ENCODE data around the gene ANO1.

ANO1 gene

DNA sequence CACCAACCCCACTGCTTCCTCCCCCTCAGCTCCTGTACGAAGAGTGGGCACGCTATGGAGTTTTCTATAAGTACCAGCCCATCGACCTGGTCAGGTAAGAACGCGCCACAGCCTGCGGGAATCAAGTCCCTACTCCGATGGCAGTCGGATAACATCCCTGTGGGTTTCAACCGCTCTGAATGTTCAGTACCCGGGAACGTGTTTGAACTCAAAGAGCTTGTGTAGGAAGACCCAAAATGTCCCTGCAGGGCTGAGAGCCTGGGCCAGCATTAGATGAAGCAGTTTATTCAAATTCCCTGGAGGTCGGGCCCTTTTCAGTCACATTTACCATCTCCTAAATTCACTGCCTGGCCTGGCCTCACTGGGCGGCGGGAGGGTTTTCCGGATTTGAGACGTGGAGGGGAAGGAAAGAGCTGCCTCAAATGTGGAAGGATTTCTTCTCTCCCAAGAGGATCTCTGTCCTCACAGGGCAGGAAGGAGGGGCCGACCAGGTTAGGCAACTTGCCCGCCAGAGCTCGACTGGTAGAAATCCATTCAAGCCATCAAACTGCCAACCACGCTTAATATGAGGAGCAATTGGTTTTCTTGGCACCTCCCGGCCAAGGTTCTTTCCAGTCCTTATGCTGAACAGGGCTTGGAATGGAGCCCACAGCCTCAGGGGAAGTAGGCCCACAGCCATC lies 46.3 kb downstream of the ANO1 start:
- H3K9me3 ChIP-seq (ENCODE audit: low read length): no peaks in the 10 kb centered on the region
- no peaks in the 10 kb centered on the region for H3K36me3 ChIP-seq (ENCODE audit: insufficient read depth, low read length)
- H3K4me3 ChIP-seq (ENCODE audit: low read length): no peak overlapping the region
- peaks cover 13% of the 10 kb centered on the region for H3K27me3 ChIP-seq (ENCODE audit: insufficient read depth, low read length)
- H3K4me1 ChIP-seq (ENCODE audit: insufficient read depth, low read length): no peaks in the 10 kb centered on the region
- H2AFZ ChIP-seq (ENCODE audit: low read depth, low read length): no peak overlapping the region

DNA sequence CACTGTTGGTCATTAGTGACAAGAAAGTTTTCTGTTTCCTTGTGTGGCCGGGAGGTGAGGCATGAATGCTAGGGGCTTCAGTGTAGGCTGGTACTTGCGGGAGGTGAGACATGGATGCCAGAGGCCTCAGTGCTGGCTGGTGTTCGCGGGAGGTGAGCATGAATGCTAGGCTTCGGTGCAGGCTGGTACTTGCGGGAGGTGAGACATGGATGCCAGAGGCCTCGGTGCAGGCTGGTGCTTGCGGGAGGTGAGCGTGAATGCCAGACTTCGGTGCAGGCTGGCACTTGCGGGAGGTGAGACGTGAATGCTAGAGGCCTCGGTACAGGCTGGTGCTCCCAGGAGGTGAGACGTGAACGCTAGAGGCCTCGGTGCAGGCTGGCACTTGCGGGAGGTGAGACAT lies 48.4 kb downstream of the ANO1 start:
- Histone ChIP-seq H3K9me3 (ENCODE audit: low read length) (no peaks in the 10 kb centered on the region), H3K4me1 (ENCODE audit: insufficient read depth, low read length) (no peaks in the 10 kb centered on the region), H3K36me3 (ENCODE audit: insufficient read depth, low read length) (no peaks in the 10 kb centered on the region), H3K4me3 (ENCODE audit: low read length) (no peak overlapping the region), H2AFZ (ENCODE audit: low read depth, low read length) (no peak overlapping the region), H3K27me3 (ENCODE audit: insufficient read depth, low read length) (peaks cover 13% of the 10 kb centered on the region)

DNA sequence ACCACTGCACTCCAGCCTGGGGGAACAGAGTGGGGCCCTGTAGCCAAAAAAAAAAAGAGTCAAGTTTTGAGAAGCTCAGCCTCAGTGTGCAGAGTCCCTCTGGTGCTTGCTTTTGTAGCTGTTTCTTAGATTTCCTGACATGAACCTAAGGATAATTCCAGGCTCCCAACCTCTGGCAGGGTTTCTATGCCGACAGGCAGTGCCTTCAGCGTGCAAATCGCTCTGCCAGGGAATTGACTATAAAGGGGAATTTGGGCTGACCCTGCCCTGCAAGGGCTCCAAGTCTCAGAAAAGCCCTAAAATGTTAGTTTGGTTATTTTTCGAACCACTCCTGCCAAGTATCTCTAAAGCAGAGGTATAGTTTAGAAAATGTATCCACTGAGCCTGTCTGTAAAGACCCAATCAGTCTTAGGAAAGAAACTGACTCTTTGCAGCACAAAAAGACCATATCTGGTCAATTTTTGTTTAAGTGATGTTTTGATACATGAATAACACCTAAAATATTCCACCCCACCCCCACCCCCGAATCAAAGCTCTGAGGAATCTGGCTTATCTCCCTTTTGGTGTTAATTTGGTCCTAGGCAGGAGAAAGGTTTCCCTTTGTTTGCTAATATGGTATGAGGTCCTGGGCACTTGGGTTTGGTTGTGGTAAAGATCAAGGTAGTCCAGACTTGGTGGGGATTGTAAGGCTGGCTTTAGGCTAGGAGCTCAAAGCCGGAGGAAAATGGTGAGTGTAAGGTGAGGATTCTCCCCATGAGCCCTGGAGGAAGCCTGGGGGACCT lies 49.7 kb downstream of the ANO1 start:
- H3K27me3 ChIP-seq (ENCODE audit: insufficient read depth, low read length): peaks cover 13% of the 10 kb centered on the region
- no peaks in the 10 kb centered on the region for H3K4me1 ChIP-seq (ENCODE audit: insufficient read depth, low read length)
- no peak overlapping the region for H3K4me3 ChIP-seq (ENCODE audit: low read length)
- H3K36me3 ChIP-seq (ENCODE audit: insufficient read depth, low read length): no peaks in the 10 kb centered on the region
- no peaks in the 10 kb centered on the region for H3K9me3 ChIP-seq (ENCODE audit: low read length)
- H2AFZ ChIP-seq (ENCODE audit: low read depth, low read length): no peak overlapping the region

DNA sequence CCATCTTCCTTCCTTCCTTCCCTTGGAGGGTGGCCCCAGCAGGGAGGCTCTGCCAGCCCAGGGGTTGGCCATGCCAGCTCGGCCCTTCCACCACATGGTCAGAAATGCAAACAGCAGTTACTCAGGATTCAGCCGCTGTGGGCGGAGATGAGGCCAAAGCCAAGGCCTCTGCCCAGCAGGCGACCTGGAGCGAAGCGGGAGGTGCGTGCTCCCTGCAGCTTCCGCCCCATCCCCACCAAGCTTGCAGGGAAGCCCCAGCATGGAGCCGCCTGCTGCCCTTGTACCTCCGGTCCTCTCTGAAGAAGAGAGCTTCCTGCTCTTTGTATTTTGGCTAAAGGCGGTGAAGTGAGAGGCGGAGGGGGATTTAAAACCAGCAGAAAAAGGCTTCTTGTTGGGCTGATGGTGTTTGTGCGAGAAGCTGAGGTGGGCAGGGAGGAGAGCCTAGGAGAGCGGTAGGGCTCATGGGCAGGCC lies 50.4 kb downstream of the ANO1 start:
- Histone ChIP-seq H3K9me3 (ENCODE audit: low read length) (no peaks in the 10 kb centered on the region), H3K4me3 (ENCODE audit: low read length) (no peak overlapping the region), H3K4me1 (ENCODE audit: insufficient read depth, low read length) (no peaks in the 10 kb centered on the region), H3K27me3 (ENCODE audit: insufficient read depth, low read length) (peaks cover 18% of the 10 kb centered on the region), H2AFZ (ENCODE audit: low read depth, low read length) (no peak overlapping the region), H3K36me3 (ENCODE audit: insufficient read depth, low read length) (no peaks in the 10 kb centered on the region)

DNA sequence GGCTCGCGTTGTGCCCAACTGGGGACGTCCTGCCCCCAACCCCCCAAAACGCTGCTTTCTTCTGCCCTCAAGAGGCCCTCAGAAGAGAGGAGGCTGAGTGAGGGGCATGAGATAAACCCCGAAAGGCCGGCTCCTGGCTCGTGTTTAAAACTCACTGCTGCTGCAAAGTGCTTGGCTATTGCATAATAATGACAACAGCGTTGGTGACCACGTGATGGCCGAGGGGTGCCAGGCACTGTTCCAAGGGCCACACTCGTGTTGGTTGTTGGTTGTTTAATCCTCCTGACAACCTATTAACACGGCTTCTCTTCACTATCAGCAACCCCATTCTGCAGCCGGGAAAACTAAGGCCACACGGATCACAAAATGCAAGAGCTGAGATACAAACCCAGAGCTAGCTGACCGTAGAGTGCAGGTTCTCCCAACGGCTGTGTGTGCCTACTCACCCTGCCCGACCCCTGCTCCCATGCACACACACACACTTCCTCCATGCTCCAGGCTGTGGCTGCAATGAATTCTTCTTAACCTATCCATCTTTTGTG lies 51.0 kb downstream of the ANO1 start:
- no peaks in the 10 kb centered on the region for H3K9me3 ChIP-seq (ENCODE audit: low read length)
- peaks cover 23% of the 10 kb centered on the region for H3K27me3 ChIP-seq (ENCODE audit: insufficient read depth, low read length)
- no peaks in the 10 kb centered on the region for H3K36me3 ChIP-seq (ENCODE audit: insufficient read depth, low read length)
- H3K4me3 ChIP-seq (ENCODE audit: low read length): no peak overlapping the region
- H2AFZ ChIP-seq (ENCODE audit: low read depth, low read length): no peak overlapping the region
- H3K4me1 ChIP-seq (ENCODE audit: insufficient read depth, low read length): no peaks in the 10 kb centered on the region

DNA sequence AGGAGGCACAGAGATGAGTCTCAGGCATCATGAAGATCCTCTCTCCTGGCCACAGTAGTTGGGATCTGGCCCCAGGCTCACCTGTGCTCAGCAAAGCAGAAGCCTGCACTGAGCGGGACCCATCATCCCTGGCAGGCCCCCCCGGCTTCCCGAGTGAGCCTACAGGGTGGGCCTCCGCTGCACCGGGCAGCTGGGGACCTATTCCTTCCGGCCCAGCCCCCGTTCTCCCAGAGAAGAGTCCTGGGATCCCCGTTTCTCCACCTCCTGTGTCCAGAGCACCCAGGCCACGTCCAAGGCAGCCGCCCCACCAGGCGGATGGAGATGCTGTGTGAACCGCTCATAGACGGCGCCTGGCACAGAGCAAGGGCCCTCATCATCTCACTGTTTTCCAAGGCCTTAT lies 52.5 kb downstream of the ANO1 start:
- Histone ChIP-seq H2AFZ (ENCODE audit: low read depth, low read length) (no peak overlapping the region), H3K4me3 (ENCODE audit: low read length) (no peak overlapping the region), H3K9me3 (ENCODE audit: low read length) (no peaks in the 10 kb centered on the region), H3K27me3 (ENCODE audit: insufficient read depth, low read length) (peaks cover 30% of the 10 kb centered on the region), H3K4me1 (ENCODE audit: insufficient read depth, low read length) (no peaks in the 10 kb centered on the region), H3K36me3 (ENCODE audit: insufficient read depth, low read length) (no peaks in the 10 kb centered on the region)

DNA sequence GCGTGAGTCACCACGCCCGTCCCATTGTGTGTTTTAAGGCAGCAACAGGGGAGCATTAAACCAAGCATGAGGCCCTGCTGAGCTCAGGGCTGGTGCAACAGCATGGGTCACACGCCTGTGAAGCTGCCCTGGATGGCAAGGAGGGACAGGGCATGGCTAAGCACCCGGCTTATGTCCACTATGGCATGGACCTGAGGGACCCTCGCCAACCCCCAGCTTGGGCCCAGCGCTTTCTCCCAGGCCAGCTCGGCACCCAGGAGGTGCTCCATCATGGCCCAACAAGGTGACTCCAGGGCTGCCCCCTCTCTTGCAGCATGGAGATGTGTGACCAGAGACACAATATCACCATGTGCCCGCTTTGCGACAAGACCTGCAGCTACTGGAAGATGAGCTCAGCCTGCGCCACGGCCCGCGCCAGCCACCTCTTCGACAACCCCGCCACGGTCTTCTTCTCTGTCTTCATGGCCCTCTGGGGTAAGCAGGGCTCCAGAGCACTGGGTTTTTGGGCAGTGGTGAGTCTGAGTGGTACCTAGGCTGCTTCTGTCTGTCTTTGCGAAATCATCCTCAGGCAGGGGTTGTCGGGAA lies 53.6 kb downstream of the ANO1 start:
- Histone ChIP-seq H3K4me3 (ENCODE audit: low read length) (no peak overlapping the region), H3K36me3 (ENCODE audit: insufficient read depth, low read length) (no peaks in the 10 kb centered on the region), H3K4me1 (ENCODE audit: insufficient read depth, low read length) (no peaks in the 10 kb centered on the region), H3K27me3 (ENCODE audit: insufficient read depth, low read length) (peaks cover 33% of the 10 kb centered on the region), H2AFZ (ENCODE audit: low read depth, low read length) (no peak overlapping the region), H3K9me3 (ENCODE audit: low read length) (no peaks in the 10 kb centered on the region)

DNA sequence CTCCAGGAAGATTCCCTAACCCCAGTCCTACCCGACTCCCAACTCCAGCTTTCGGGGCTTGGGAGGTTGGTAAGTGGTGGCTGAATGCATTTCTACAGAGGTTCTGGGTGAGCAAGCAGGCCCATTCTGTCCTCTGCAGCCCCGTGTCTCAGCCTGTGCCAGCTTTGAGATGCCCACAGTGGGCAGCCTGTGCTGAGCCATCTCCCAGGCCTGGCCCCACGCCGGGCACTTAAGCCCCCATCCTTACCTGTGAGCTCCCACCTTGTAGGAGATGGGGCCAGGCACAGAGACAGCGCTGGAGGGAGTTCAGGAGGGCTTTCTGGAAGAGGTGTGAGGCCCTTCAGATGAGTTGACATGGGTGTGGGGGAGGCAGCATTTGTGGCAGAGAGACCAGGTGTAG lies 54.5 kb downstream of the ANO1 start:
- Histone ChIP-seq H3K36me3 (ENCODE audit: insufficient read depth, low read length) (no peaks in the 10 kb centered on the region), H2AFZ (ENCODE audit: low read depth, low read length) (no peak overlapping the region), H3K9me3 (ENCODE audit: low read length) (no peaks in the 10 kb centered on the region), H3K4me1 (ENCODE audit: insufficient read depth, low read length) (no peaks in the 10 kb centered on the region), H3K4me3 (ENCODE audit: low read length) (no peak overlapping the region), H3K27me3 (ENCODE audit: insufficient read depth, low read length) (peaks cover 38% of the 10 kb centered on the region)

DNA sequence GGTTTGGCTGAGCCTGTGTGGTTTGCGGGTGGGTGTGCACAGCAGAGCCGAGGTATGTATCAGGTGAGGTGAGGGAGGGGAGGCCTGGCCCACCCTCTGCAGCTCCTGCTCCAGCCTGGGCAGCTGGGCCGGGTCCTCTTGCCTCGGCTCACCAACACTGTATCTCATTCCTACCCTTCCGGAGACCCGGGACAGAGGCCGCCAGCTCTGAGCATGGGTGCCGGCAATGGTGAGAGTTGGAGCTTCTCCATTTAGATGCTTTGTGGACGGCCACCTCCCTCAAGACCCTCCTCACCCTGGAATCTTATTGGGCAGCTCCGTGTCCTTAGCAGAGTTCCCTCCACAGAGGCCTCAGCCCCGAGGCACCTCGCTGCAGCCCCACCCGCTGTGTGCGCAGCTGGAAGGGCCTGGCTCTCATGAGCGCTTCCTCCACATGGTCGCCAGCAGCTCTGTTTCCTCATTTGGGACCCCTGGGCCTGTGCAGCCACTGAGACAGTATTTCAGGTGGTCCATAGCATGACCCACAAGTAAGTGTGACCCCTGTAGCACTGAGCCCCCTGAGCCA lies 55.7 kb downstream of the ANO1 start:
- no peaks in the 10 kb centered on the region for H3K4me1 ChIP-seq (ENCODE audit: insufficient read depth, low read length)
- H2AFZ ChIP-seq (ENCODE audit: low read depth, low read length): no peak overlapping the region
- H3K9me3 ChIP-seq (ENCODE audit: low read length): no peaks in the 10 kb centered on the region
- no peaks in the 10 kb centered on the region for H3K36me3 ChIP-seq (ENCODE audit: insufficient read depth, low read length)
- peaks cover 33% of the 10 kb centered on the region for H3K27me3 ChIP-seq (ENCODE audit: insufficient read depth, low read length)
- H3K4me3 ChIP-seq (ENCODE audit: low read length): no peak overlapping the region

DNA sequence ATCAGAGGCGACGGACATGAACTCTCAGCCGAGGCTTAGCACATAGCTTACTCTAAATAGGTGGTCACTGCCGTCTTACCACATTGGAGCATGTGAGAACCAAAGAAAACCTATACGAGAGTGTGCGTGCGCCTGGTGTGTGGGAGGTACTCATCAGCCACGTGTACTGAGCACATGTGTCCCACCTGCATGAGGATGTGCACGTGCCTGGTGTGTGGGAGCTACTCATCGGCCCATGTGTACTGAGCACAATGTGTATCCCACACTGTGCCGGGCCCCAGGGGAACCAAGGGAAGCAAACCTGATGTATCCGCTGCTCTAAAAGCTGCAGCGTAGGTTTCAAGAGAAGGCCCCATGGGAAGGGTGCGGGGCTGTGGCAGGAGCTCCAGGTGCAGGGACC lies 56.4 kb downstream of the ANO1 start:
- Histone ChIP-seq H3K27me3 (ENCODE audit: insufficient read depth, low read length) (peaks cover 28% of the 10 kb centered on the region), H2AFZ (ENCODE audit: low read depth, low read length) (no peak overlapping the region), H3K9me3 (ENCODE audit: low read length) (no peaks in the 10 kb centered on the region), H3K4me1 (ENCODE audit: insufficient read depth, low read length) (no peaks in the 10 kb centered on the region), H3K4me3 (ENCODE audit: low read length) (no peak overlapping the region), H3K36me3 (ENCODE audit: insufficient read depth, low read length) (no peaks in the 10 kb centered on the region)

DNA sequence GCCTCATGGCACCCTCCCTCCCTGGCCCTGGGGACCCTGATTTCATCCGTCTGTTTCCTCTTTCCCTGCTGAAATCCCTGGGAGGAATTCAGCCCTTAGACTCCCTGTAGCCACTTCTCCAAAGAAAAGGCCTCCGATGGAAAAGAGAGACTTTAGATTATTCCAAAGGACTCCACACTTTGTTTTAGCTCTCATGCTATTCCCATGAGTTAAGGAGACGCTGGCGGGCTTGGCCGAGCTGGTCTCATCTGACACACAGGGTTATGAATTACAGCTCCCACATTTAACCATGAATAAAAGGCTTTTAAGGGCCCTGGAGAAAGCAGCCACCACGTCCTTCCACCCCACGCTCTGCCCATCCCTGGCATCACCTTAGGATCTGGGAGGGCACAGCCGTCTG lies 57.0 kb downstream of the ANO1 start:
- Histone ChIP-seq H3K4me1 (ENCODE audit: insufficient read depth, low read length) (no peaks in the 10 kb centered on the region), H3K9me3 (ENCODE audit: low read length) (no peaks in the 10 kb centered on the region), H3K36me3 (ENCODE audit: insufficient read depth, low read length) (no peaks in the 10 kb centered on the region), H3K4me3 (ENCODE audit: low read length) (no peak overlapping the region), H3K27me3 (ENCODE audit: insufficient read depth, low read length) (peaks cover 28% of the 10 kb centered on the region), H2AFZ (ENCODE audit: low read depth, low read length) (no peak overlapping the region)

DNA sequence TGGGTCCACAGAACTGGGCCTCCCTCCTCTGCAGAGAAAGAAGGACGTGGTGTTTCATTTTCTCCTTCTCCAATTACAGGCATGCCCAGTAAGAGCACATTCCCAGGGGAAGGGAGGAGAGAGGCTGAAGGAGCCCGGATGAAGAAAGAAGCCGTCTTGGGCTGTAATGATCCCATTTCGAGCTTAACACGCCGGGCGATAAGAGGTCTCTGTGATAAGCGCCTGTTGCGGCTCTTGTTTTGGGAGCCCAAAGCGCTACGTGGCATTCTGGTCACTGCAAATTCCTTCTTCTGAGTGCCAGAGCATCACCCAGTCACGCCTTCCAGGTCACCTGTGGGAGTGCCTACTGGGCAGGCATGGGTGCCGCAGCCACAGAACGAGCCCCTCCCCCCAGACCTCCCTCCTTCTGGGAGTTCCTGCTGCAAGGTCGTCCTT lies 57.5 kb downstream of the ANO1 start:
- H3K4me1 ChIP-seq (ENCODE audit: insufficient read depth, low read length): no peaks in the 10 kb centered on the region

DNA sequence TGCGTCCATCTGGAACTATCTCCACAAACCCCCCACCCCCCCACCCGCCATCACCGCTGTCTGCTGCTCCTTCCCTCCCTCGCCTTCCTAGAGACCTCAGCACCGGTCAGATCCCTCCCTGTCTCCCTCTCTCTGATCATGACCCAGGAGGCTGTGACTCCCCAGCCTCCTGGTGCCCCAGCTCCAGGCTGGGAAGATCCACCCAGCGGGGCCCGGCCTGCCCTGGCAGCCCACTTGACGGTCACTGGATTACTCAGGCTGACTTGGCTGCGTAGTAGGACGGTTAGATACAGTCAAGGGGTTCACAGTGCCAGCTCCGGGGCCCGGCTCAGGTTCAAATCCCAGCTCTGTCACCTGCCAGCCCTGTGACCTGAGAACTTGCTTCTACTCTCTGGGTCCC lies 59.3 kb downstream of the ANO1 start:
- Histone ChIP-seq H3K36me3 (ENCODE audit: insufficient read depth, low read length) (no peaks in the 10 kb centered on the region), H3K4me1 (ENCODE audit: insufficient read depth, low read length) (peaks cover 15% of the 10 kb centered on the region), H2AFZ (ENCODE audit: low read depth, low read length) (no peak overlapping the region), H3K9me3 (ENCODE audit: low read length) (no peaks in the 10 kb centered on the region), H3K4me3 (ENCODE audit: low read length) (no peak overlapping the region), H3K27me3 (ENCODE audit: insufficient read depth, low read length) (peaks cover 31% of the 10 kb centered on the region)

More for the DNA sequence above, 57.5 kb downstream of the ANO1 start:
- H3K4me3 ChIP-seq (ENCODE audit: low read length): no peak overlapping the region
- peaks cover 28% of the 10 kb centered on the region for H3K27me3 ChIP-seq (ENCODE audit: insufficient read depth, low read length)
- no peaks in the 10 kb centered on the region for H3K36me3 ChIP-seq (ENCODE audit: insufficient read depth, low read length)
- H3K9me3 ChIP-seq (ENCODE audit: low read length): no peaks in the 10 kb centered on the region
- H2AFZ ChIP-seq (ENCODE audit: low read depth, low read length): no peak overlapping the region
